Transverse colon (tissue), 4 donors: ENCODE results near the gene TTC3. TPM values are rescaled to one million over a fixed set of nuclear protein-coding genes. Genes with fewer than 3 reads are reported as not detected.

Experiments
- DNase-seq: peaks from one replicate; pipeline ENCODE4 v3.0.0-alpha.2; 2019
- H3K27ac ChIP-seq, 4 donors: fragments of 200-600 bp; sonication (generic); 2 replicates each; pipeline ENCODE4 v1.5.1; 2016 to 2018; ENCODE audit warnings: inconsistent platforms in 4 of 4
- H3K27me3 ChIP-seq: fragments of 200-600 bp; sonication (generic); 2 replicates; pipeline ENCODE4 v1.5.1; 2017; ENCODE audit warnings: inconsistent platforms
- H3K36me3 ChIP-seq, 4 donors: fragments of 200-600 bp; sonication (generic); 2 replicates each; pipeline ENCODE4 v1.5.1; 2017 to 2019; ENCODE audit warnings: inconsistent platforms in 4 of 4
- H3K4me1 ChIP-seq, 4 donors: fragments of 200-600 bp; sonication (generic); 2 replicates each; pipeline ENCODE4 v1.5.1; 2017 to 2020; ENCODE audit warnings: inconsistent platforms in 4 of 4
- H3K4me3 ChIP-seq, 4 donors: fragments of 200-600 bp; sonication (generic); 1 replicate in 1 of 4; 2 replicates in 3 of 4; pipeline versions ENCODE4 v1.5.1 to v1.6.1; 2017 to 2019; ENCODE audit warnings: inconsistent platforms in 4 of 4
- H3K9me3 ChIP-seq, 2 donors: fragments of 200-600 bp; sonication (generic); 2 replicates each; pipeline ENCODE4 v1.5.1; 2017 to 2019; ENCODE audit warnings: inconsistent platforms in 2 of 2
- EP300 ChIP-seq: sonication (generic); formaldehyde crosslinking; IDR thresholded peaks from one replicate; pipeline ENCODE4 v1.6.1; 2017; ENCODE audit warnings: antibody characterized with exemption, low read depth
- POLR2A ChIP-seq: fragments of 450-650 bp; IDR thresholded peaks from one replicate; pipeline ENCODE4 v1.6.1; 2016; ENCODE audit warnings: antibody characterized with exemption, mild to moderate bottlenecking, moderate library complexity
- POLR2AphosphoS5 ChIP-seq, 3 donors: sonication (generic); formaldehyde crosslinking; IDR thresholded peaks; one replicate each; pipeline ENCODE4 v1.6.1; 2016; ENCODE audit warnings: antibody characterized with exemption in 3 of 3
- WGBS, 2 donors: methylation state at CpG; one replicate each; pipeline ENCODE4 v1.1.5; 2018; ENCODE audit warnings: low coverage in 1 of 2; 5-methylcytosine and 5-hydroxymethylcytosine counted together
- in situ Hi-C, 4 donors: fragments of 200-750 bp; cut with MboI; loops; one replicate each; pipeline versions ENCODE4 v1.15.0 to v1.15.1; 2017; ENCODE audit warnings: low sequenced_read_pairs in 3 of 4, low pct_ligation_motif_present in 1 of 4, low pct_unique_long_range_greater_than_20kb in 1 of 4
- intact Hi-C: fragments of 100-400 bp; cut with DNase I; formaldehyde crosslinking; loops from one replicate; pipeline ENCODE4 v1.15.1; 2023; ENCODE audit warnings: low total_unique reads
- total RNA-seq, 4 donors: library from RNA; depleted of rRNA; stranded (reverse); fragments of >200 nt; gene quantifications; one replicate each; pipeline ENCODE4 v1.1.0, GENCODE V29; 2016
- TF ChIP-seq, protein P1 (sequence below), 5 experiments: fragments of 200-600 bp in 3 of 5; fragments of 450-650 bp in 2 of 5; sonication (generic) in 3 of 5; IDR thresholded peaks; 1 replicate in 2 of 5; 2 replicates in 3 of 5; pipeline ENCODE4 v1.5.1; 2016 to 2017; ENCODE audit warnings: antibody characterized with exemption in 5 of 5, inconsistent platforms in 3 of 5, mild to moderate bottlenecking in 2 of 5, moderate library complexity in 1 of 5

TTC3 gene
- total RNA-seq, 4 donors from 2014 or later = 84.0 to 247 (median 146) TPM

DNA sequence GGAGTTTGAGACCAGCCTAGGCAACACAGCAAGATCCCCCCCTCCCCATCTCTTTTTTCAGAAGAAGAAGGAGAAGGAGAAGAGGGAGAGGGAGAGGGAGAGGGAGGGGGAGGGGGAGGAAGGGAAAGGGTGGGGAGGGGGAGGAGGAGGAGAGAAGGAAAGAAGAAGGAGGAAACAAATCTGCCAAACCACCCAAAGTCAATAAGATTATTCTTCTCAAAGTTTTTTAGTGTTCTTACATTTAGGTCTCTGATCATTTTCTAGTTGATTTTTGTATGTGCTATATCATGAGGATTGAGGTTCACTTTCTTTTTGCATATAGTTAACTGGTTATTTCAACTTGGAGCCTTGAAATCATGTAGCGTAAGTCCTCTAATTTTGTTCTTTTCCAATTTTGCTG is 137.7 kb downstream of the TTC3 start:
- peaks cover 0 to 13% (median 7%) of the 10 kb centered on the region in 4 donors for H3K4me1 ChIP-seq
- DNase-seq = no peak
- H3K4me3 ChIP-seq = no peak overlapping the region
- in situ Hi-C loops (no loop called here), intact Hi-C loops (no loop called here)
- no peaks in the 10 kb centered on the region for H3K36me3 ChIP-seq
- no peak for TF ChIP-seq POLR2A
- no peak for TF ChIP-seq POLR2AphosphoS5 (IDR thresholded peaks at IDR 0.05)
- no peak for TF ChIP-seq EP300
- TF ChIP-seq, protein P1, sequence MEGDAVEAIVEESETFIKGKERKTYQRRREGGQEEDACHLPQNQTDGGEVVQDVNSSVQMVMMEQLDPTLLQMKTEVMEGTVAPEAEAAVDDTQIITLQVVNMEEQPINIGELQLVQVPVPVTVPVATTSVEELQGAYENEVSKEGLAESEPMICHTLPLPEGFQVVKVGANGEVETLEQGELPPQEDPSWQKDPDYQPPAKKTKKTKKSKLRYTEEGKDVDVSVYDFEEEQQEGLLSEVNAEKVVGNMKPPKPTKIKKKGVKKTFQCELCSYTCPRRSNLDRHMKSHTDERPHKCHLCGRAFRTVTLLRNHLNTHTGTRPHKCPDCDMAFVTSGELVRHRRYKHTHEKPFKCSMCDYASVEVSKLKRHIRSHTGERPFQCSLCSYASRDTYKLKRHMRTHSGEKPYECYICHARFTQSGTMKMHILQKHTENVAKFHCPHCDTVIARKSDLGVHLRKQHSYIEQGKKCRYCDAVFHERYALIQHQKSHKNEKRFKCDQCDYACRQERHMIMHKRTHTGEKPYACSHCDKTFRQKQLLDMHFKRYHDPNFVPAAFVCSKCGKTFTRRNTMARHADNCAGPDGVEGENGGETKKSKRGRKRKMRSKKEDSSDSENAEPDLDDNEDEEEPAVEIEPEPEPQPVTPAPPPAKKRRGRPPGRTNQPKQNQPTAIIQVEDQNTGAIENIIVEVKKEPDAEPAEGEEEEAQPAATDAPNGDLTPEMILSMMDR (IDR thresholded peaks at IDR 0.05) = no peak
- peaks cover 0 to 4% of the 10 kb centered on the region in 2 donors for H3K9me3 ChIP-seq
- no peaks in the 10 kb centered on the region for H3K27me3 ChIP-seq
- no peak overlapping the region for H3K27ac ChIP-seq
- 93 to 100% methylated on average over 1 of the region's 1 CpG for WGBS, 2 donors

DNA sequence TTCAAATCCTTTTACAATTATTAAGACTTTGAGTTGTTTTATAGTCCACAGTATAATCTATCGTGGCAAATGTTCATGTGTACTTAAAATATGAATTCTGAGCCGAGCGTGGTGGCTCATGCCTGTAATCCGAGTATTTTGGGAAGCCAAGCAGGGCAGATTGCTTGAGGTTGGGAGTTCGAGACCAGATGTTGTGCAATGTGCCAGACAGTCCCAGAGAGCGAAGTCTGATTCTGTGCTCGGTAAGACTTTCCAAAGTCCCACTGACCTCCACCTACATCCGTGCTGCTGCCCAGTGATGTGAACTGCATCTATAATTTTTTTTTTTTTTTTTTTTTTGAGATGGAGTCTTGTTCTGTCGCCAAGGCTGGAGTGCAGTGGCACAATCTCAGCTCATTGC is 141.9 kb downstream of the TTC3 start:
- TF ChIP-seq, protein P1 (IDR thresholded peaks at IDR 0.05) = no peak
- TF ChIP-seq EP300 (no peak), POLR2AphosphoS5 (IDR thresholded peaks at IDR 0.05) (no peak), POLR2A (no peak)
- intact Hi-C loops (no loop called here), in situ Hi-C loops (no loop called here)
- peaks cover 0 to 4% of the 10 kb centered on the region in 2 donors for H3K9me3 ChIP-seq
- DNase-seq = no peak
- H3K27me3 ChIP-seq = no peaks in the 10 kb centered on the region
- H3K27ac ChIP-seq = no peak overlapping the region
- no peak overlapping the region for H3K4me3 ChIP-seq
- peaks cover 0 to 4% (median 2%) of the 10 kb centered on the region in 4 donors for H3K4me1 ChIP-seq
- WGBS, 2 donors = 93 to 95% methylated on average over 5 to 9 of the region's 9 CpGs
- no peaks in the 10 kb centered on the region for H3K36me3 ChIP-seq

DNA sequence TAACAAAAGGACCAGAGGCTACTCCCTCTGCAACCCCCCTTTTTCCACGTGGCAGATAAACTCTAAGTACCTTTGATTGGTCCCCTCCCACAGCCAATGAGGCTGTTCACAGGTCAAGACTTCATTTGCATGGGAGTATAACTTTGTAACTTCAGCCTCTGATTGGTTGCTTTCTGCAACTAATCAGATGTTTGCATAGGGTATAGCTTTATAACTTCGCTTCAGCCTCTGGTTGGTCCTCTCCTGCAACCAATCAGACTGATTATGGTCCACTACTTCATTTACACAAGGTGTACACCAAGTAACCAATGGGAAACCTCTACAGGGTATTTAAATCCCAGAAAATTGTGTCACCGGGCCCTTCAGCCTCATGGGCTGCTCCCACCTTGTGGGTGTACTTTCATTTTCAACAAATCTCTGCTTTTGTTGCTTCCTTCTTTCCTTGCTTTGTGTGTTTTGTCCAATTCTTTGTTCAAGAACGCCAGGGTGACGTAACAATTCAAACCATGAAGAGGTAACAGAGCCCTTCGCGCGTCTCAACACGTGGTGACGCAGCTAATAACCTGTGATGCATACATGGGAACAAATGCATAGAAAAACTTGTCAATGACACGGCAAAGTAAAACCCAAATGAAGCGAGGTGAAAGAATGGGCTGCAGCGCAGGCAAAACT is 146.8 kb downstream of the TTC3 start:
- no peak for DNase-seq
- Histone ChIP-seq H3K27ac (peak overlapping the region; percentile 74 to 87 (median 81)), H3K27me3 (no peaks in the 10 kb centered on the region), H3K4me1 (peaks cover 0 to 18% (median 8%) of the 10 kb centered on the region in 4 donors), H3K36me3 (peaks cover 0 to 16% (median 5%) of the 10 kb centered on the region in 4 donors), H3K4me3 (peak overlapping the region in 3 of 4 donors; percentile 44 to 62 (median 46)), H3K9me3 (no peaks in the 10 kb centered on the region)
- TF ChIP-seq POLR2AphosphoS5 (IDR thresholded peaks at IDR 0.05) = no peak
- TF ChIP-seq, protein P1 (IDR thresholded peaks at IDR 0.05) = no peak
- TF ChIP-seq POLR2A = no peak
- TF ChIP-seq EP300 = no peak
- intact Hi-C loops = no loop called here
- 46 to 74% methylated on average over 10 to 13 of the region's 13 CpGs for WGBS, 2 donors
- in situ Hi-C loops = no loop called here

DNA sequence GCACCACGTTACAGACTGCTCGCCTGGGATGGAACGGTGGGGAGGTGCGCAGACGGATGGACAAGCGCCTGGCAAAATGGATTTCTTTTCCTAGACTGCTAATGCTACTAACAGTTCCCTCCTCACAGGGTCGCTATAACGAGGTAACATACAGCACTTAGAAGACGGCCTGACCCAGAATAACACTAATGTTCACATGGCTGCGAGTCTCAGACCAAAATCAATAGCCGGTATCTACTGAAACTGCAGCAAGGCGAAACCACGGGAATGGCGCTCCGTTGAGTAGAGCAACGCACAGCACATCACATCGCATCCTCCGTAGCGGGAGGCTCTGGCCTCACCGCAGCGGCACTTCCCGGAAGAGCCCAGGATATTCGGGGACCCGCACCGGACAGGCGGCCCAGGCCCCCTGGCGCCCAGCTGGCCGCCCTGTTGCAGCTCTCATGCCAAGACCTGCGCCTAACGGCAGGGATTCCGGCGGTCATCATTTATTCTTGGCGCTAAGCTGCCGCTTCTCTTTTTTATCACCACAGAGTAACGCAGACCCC is 147.5 kb downstream of the TTC3 start:
- Histone ChIP-seq H3K9me3 (no peaks in the 10 kb centered on the region), H3K27ac (peak overlapping the region; percentile 74 to 87 (median 81)), H3K4me3 (peak overlapping the region; percentile 44 to 66 (median 54)), H3K36me3 (peaks cover 0 to 22% (median 7%) of the 10 kb centered on the region in 4 donors), H3K4me1 (peaks cover 0 to 18% (median 8%) of the 10 kb centered on the region in 4 donors), H3K27me3 (no peaks in the 10 kb centered on the region)
- in situ Hi-C loops (no loop called here), intact Hi-C loops (no loop called here)
- peak; percentile 23 for DNase-seq
- 13 to 26% methylated on average over 6 to 35 of the region's 35 CpGs for WGBS, 2 donors
- TF ChIP-seq, protein P1 (IDR thresholded peaks at IDR 0.05) = no peak
- TF ChIP-seq POLR2AphosphoS5 (IDR thresholded peaks at IDR 0.05) = no peak
- TF ChIP-seq EP300 = no peak
- TF ChIP-seq POLR2A = no peak
